ENCODE data around the gene SPATA2.
"Not testable (repeated sequence)": the region's sequence is repeated elsewhere in the genome, so short reads cannot be mapped to it uniquely, and the experiment has no call there.

SPATA2 gene

DNA sequence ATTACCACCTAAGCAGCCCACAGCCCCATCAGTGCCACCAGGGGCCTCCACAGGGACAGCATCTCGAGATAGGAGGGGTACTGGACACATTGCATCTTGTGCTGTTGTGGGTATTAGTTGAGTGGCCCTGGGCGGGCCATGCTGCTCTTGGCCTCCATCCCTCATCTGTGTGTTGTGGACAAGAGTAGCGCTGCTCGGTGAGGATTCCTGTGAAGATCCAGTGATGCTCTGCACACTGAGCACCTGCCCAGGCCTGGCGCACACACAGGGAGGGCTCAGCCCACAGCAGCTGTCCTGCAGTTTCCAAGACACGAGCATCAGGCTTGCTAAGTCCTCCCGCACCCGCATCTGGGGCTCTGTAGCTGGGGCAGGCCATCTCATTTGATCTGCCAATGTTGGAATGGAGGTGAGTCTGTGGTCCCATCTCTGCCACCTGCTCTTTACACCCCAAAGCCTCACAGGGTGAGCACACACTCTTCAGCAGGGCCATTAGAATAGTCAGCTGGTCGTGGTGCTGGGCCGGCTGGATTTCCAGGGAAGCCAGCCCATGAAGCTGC, 32.0 kb downstream of the SPATA2 start:
- no peak for DNase-seq (ENCODE audit: low read depth)

DNA sequence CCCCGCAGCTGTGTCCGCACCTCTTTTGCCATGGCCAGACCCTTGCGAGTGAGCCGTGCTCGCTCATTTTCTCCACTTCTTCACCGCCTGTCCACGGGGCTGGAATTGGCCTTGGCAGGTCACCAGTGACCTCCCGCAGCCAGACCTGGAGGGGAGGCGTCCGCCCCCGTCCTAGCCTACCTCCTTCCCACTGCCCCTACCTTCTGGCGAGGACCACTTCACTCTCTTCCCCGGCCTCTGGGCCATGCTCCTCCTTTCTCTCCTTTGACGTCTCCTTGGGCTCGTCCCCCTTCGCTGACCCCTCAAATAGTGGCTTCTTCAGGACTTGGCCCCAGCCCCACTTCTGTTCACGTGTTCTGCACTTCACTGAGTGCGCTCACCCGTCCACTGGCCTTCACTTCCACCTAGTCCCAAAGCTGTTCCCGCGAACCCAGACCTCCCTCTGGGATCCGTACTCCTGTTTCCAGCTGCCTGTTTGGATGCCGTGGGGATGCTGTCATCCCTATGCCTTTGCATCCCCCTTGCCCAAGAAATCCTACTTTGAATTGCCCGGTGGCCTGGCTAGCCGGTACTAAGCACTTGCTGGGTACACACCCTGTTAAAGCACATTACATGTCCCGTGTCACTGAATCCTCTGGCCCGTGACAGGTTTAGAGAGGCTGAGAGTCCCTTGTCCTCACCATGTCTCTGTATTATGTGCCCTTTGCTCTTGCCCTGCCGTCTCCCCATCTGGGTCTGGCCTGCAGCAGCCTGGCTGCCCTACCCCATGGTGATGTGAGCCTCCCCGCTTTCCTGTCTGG, 33.0 kb downstream of the SPATA2 start:
- no peak for DNase-seq (ENCODE audit: low read depth)

DNA sequence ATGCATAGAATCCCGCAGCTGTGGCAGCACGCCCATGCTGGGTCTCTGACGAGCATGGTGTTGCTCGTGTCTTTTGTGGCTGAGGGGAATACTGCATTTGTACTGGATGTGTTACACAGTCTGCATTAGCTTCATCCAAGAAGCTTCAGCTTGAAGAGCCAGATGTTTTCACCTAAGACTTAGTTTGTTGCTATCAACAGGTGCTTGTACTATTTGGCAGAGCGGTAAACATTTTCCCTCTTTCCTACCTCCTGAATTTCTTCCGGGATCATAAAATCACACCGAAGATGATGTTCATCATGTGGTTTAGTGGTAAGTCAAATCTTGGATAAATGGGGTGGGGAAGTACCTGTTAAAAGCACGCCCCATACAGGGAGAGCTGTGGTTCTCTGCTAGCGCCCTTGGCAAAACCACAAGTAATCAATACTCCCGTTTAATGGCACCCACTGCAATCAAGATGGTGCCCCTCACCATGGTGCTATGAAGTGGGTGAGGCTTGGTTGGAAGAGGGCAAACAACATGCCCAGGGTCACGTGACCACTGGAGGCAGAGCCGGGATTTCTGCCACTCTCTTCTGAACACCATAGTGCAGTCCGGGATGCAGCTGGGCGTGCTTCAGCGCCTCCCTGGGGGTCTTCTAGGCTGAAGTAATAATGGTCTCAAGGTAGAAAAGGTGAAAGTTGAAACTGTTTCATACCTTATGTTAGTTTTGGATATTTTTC, 34.4 kb downstream of the SPATA2 start:
- DNase-seq (ENCODE audit: low read depth) = no peak

DNA sequence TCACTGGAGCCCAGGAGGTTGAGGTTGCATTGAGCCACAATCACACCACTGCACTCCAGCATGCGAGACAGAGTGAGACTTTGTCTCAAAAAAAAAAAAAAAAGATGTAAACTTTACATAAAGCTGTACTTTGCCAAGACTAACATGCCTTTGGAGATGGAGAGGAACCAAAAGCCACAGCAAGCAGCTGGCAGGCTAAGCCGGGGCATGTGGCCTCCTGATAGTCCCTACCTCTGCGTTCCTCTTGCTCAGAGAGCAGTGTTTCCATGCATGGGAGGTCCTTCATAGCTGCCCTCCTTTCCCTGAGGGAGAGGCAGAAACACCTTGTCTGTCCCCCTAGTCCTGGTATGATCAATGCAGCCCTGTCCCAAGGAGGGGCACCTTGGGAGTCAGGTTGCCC, 35.2 kb downstream of the SPATA2 start:
- DNase-seq (ENCODE audit: low read depth) = no peak

DNA sequence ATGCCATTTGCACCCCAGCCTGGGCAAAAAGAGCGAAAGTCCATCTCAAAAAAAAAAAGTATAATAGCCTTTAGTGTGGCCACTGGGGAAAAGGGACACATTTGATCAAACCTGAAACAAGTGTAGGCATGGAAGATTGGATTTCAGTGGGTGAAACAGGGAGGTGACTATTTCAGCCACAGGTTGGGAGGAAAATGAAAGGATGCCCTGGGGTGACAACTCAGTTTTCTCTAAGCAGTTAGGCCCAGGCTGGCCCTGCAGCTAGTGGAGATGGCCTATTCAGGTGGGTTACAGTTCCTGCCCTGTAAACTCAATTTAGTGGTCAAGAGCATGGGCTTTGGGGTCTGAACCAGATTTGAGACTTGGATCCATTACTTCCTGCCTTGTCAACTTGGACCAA, 36.4 kb downstream of the SPATA2 start:
- DNase-seq (ENCODE audit: low read depth) = no peak

DNA sequence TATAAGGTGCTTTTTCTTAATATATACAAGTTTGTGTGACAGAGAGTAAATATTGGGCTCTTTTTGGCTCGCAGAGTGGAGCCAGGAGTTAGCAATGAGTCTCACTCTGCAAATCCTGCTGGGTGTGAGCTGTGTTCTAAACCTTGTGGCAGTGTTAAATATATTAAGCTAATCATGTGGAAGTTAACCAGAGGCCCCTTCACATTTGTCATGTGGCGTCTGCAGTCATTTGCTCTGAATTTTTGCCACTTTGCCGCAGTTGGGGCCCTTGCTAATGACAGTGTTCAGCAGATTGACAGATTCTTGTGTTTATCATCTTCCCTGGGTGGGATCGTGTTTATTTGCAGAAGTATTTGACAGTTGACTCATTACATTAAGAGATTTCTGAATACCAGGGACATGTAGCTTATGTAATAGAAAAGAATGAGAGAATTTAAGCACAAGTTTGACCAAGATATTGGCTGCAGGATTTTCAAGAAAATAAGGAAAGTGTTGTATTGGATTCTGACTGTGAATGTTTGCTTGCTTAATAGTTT, 37.9 kb downstream of the SPATA2 start:
- no peak for DNase-seq (ENCODE audit: low read depth)

DNA sequence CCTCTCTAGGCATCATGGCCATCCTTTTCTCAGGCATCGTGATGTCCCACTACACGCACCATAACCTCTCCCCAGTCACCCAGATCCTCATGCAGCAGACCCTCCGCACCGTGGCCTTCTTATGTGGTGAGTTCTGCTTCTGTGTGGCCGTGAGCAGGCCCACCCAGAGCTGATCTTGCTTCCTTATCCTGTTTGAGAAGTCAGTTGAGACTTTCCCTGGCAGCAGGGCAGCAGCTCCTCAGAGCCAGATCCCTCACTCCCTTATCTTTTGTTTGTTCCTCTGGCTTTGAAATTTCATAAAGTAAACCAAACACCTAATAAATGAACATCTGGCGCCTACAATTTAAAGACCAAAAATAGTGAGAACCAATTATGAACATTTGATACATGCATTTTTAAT, 40.6 kb downstream of the SPATA2 start:
- DNase-seq (ENCODE audit: low read depth) = no peak

DNA sequence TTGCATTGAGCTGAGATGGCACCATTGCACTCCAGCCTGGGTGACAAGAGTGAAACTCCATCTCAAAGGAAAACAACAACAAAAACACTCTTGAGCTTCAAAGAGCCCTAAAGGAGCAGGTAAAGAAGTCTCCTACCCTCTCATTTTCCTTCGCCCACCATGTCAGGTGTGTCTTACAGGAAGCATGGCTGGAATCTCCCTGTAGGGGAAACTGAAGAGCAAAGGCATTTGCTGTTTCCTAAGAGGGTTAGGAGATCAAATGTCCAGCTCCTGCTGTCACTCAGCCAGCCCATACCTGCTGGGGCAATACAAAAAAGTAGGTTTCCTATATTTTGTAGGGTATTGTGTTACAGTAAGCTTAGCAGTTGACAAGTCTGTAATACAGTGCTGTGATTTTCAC, 43.3 kb downstream of the SPATA2 start:
- no peak for DNase-seq (ENCODE audit: low read depth)

DNA sequence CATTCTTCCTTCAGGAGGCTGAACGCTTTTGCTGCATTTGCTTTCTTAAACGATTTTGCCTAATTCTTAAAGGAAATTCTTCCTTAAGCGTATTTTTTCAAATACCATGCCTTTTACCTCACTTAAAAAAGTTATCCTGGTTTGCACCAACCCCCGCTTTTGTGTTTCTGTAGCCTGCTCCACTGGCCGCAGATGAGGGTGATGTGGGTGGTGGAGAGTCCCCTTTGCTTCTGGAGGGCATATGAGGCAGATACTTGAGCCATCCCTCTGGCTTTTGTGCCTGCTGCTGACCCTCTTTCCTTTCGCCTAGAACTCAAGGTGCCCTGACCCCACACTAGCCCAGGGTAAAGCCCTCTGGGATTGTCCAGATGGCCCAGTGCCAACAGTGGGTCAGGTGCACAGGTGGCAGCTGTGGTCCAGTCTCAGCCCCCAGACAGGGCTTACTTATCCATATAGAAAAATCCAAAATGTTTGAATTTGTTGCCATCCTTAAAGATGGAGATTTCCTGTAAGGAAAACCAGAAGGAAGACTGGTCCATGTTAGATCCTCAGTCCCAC, 43.9 kb downstream of the SPATA2 start:
- no peak for DNase-seq (ENCODE audit: low read depth)

DNA sequence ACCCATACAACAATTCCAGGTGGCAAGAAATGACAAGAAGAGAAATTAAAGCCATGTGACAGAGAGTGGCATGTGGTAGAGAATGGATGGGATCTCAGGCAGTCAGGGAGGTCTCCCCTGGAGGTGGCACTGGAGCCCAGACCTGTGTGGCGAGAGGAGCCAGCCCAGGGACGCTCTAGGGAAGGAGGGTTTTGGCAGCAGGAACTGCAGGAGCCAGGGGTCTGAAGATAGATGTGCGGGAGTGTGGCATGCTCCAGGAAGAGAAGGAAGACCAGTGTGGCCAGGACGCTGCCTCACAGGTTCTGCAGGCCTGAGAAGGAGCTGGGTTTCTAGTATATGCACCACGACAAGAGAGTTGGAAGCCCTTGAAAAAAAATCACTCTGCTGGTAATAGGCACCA, 45.1 kb downstream of the SPATA2 start:
- no peak for DNase-seq (ENCODE audit: low read depth)

DNA sequence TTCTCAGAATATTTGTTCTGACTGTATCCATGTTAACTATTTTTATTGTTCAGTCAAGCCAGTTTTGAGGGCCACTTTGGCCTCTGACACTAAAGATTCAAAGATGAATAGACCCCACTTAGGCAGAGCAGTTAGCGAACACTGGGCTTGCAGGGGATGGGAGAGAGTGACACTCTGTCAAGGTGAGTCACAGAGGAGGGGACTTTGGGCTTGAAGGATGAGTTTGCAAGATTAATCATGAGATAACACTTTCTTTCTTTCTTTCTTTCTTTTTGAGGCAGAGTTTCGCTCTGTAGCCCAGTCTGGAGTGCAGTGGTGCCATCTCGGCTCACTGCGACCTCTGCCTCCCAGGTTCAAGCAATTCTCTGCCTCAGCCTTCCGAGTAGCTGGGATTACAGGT, 46.4 kb downstream of the SPATA2 start:
- no peak for DNase-seq (ENCODE audit: low read depth)

DNA sequence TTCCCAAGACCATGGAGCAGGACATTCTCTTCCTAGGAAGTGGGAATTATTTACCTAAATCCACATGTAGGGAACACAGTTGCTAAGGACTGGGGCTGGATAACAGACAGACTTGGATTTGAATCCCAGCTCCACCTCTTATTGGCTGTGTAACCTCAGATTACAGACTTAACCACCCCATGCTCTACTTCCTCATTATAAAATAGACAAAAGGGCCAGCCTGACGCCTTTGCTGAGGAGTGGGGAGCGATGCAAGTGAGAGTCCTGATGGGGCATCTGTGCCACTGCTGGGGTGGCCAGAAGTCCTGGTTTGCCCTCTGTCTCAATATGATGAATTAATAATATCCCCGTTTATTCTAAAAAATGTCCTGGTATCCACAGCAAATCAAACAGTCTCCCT, 46.8 kb downstream of the SPATA2 start:
- DNase-seq (ENCODE audit: low read depth) = no peak

DNA sequence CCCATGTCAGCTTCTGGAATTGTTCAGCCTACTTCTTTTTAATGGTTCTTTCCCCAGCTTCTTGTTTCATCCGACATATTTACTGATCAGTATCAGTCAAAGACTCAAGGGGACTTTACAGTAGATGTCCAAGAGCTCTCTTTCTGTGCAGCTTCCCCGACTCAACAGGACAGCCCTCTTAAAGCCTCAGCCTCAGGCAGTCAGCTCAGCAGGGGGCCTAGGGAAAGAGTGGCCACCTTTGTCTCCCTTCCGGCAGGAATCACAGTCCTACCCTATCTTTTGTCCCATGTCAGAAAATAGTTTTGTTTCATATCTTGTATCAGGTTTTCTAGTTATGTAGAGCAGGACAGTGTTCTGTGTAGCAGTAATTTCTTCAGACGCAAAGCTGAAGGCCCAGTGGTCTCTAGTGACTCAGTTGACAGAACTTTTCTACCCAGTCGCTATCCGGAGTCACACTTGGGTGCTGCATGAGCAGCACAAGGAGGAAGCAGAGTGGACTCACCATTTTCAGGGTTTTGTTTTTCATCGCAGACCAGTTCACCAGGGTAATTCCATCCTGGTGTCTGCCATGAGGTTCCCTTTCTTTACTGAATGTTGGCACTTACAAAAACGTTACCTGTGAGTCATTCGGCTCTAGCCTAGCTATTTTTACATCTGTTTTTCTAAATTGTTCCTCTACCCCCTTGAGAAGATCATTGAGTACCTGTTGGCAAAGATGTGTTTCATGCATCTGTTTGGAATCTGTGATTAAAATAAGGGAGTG, 47.7 kb downstream of the SPATA2 start:
- DNase-seq (ENCODE audit: low read depth) = no peak

DNA sequence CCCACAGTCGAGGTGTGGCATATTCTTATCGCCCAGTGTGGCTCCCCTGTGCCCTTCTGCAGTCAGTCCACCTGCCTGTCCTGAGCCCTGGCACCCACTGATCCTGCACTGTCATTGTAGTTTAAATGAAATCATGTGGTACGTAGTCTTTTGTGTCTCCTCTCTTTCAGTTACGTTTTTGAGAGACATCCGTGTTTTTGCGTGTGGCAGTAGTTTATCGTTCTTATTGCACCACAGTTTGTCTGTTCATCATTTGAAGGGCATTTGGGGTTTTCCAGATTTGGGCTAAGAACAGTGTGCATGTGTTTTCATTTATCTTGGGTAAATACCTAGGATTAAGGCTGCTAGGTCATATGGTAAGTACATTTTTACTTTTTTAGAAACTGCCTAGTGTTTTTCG, 49.3 kb downstream of the SPATA2 start:
- no peak for DNase-seq (ENCODE audit: low read depth)

DNA sequence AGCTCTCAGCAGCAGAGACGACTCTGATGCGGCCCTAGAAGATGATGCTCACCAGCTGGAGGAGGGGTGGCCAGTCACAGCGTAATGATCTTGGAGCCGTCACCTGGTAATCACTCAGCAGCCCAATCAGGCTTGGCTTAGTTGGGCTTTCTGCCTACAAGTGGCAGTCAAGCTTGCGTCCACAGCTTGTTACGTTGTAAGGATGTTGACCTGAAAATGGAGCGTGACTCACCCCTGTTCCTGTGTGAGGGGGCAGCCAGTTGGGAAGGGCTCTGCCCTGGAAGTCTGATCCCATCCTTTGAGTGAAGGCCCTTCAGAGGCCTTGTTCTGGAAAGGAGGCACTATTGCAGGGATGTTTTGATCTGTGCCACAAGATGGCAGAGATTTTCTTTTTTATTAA, 49.8 kb downstream of the SPATA2 start:
- DNase-seq (ENCODE audit: low read depth) = no peak

DNA sequence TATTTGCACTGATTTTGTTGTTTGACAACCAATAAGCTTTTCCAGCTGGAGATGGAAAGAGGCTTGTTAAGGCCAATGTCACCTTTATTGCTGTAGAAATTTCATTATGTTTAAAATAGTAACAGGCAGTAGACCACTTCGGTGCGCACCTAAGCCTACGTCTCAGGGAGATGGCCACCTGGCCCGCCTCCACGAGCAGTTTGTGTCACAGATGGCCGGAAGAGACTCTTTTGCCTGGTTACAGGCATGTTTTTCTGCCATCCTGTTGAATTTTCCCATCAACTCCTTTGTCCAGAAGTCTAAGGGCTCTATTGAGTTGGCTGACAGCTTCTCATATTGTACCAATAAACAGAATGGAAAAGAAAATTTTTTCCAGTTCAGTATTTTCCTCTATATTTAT, 51.7 kb downstream of the SPATA2 start:
- no peak for DNase-seq (ENCODE audit: low read depth)

DNA sequence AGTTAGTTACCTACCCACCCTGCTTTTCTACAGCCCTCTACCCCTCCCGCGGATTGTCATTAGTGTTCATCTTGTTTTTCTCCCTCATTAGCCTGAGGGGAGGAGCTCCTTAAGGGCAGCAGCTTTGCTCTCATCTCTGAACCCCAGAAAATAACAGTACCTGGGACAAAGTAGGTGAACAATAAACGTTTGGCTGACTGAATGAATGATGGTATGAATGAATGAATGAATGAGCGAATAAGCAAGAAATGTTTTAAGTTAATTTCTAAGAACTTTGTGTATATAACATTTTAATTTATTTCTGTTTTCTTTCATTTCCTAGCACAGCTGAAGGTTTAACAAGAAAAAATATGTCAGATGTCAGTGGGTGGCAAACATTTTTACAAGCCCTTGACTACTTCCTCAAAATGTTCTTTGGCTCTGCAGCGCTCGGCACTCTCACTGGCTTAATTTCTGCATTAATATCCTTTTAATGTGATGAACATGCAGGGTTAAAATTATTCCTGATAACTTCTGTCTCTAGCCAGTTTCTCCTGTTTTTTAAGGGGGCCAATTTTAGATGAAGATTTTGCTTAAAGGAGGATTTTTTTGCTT, 52.6 kb downstream of the SPATA2 start:
- DNase-seq (ENCODE audit: low read depth) = no peak

DNA sequence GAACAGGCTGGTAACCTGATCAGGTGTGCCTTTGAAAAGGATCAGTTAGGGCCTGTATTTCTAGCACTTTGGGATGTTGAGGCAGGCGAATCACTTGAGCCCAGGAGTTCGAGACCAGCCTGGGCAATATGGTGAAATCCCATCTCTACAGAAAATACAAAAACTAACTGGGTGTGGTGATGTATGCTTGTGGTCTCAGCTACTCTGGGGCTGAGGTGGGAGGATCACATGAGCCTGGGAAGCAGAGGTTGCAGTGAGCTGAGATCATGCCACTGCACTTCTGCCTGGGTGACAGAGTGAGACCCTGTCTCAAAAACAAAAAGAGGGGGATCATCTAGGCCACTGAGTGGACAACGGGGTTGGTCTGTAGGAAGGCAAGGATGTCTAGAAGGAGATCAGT, 54.1 kb downstream of the SPATA2 start:
- DNase-seq (ENCODE audit: low read depth) = not testable (repeated sequence)

DNA sequence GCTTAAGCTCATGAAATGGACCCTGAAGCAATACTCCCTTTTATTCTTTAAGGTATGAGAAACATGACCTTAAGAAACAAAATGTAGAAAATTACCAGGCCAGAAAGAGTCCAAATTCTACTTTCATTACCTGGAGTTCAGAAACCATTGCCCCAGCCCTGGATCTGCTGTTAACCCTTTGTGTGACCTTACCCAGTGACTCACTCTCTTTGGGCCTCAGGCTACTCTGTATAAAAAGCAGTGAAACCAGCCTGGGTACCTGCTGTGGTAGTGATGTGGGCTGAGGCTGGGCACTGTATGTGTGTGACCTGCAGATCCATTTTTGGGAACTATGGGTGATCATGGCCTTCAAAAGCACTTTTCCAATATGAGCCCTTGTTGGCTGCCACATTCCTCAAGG, 55.5 kb downstream of the SPATA2 start:
- DNase-seq (ENCODE audit: low read depth) = no peak

DNA sequence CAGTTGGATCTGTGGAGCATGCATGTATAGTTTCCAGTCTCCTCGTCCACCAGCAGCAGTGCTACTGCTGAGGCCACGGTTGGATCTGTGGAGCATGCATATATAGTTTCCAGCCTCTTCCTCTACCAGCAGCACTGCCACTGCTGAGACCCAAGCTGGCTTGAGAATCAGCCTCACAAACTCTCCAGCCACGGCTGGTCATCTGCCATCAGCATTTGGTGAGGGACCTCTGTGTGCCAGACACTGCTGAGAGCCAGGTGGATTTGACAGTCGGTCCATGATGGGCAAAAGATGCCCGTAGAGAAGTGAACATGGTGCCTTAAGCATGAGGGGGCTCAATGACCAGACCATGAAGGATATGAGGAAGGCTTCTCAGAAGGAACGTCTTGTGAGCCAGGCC, 56.3 kb downstream of the SPATA2 start:
- no peak for DNase-seq (ENCODE audit: low read depth)

DNA sequence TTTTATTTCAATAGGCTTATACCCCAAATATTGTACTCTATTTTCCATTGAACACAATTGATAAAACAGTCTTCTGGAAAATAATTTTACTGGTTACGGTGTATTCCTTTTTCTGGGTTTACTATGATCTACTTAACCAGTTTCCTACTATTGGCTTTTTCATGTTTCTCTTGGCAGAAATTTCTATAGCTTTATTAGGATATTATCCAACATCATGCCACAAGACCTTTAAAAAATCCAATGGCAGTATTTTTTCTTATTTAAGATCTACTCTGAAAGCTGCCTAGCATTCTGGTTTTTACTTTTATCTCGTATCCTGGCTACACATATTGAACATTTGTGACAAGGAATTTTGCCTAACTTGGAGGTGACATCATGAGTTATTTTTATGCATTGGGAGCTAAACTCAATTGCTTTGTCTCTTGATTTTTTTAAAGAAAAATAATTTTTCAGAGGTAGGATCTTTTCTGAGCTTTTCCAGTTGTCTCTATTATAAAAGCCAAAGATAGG, 57.2 kb downstream of the SPATA2 start:
- no peak for DNase-seq (ENCODE audit: low read depth)

DNA sequence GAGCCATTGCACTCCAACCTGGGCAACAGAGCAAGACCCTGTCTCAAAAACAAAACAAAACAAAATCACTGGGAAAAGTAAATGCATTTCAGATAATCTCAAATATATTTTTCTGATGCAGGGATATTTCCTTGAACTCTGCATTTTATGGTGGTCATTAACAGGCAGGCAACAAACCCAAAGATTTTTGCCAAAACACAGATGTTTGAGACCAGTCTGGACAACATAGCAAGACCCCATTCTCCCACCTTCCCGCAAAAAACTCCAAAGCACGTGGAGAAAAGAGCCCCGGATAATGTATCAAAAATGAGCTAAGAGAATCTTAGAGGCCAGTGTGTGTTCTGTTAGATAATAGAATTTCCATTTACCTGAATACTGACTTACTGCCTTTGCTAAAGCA, 58.4 kb downstream of the SPATA2 start:
- no peak for DNase-seq (ENCODE audit: low read depth)
